ENCODE measurements around the gene WDR18. TPM values are rescaled to one million over a fixed set of nuclear protein-coding genes. Genes with fewer than 3 reads are reported as not detected.

Gene WDR18
- total RNA-seq, 4 donors from 2014 or later, result 9.9 to 30.3 (median 28.4) TPM

DNA sequence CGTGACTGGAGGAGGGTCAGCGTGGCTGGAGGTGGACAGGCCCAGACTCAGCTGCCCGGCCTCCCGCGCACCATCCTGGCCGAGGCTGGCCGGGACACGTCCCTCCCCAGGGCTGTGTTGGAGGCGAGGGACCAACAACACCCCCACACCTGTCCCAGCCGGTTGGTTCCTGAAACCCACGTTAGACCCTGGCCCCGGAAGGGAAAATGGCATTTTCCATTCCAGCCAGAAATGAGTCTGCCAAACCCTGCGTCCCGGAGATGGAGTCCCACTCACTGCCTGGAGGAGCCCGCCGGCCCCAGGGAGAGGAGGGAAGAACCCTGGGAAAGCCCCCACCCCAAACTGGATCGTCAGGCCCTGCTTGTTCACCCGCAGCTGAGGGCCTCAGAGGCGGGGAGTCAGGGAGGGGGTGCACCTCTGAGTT, 4.8 kb upstream of the WDR18 start:
- Histone ChIP-seq H3K4me3 (no peak overlapping the region), H3K36me3 (no peaks in the 10 kb centered on the region), H3K27ac (replicated peaks in 1 of 4) (no peak overlapping the region), H3K9me3 (no peaks in the 10 kb centered on the region), H3K27me3 (peaks cover 0 to 16% (median 2%) of the 10 kb centered on the region in 4 donors), H3K4me1 (peaks cover 16 to 27% (median 20%) of the 10 kb centered on the region in 4 donors)
- no peak for DNase-seq (ENCODE audit: extremely low spot score)
- 87% methylated on average over 5 of the region's 19 CpGs for WGBS
- intact Hi-C loops (cut with DNase I), result loop anchor here (5.0 kb wide), 1 partner anchor 37 kb away; no protein-coding TSS in a partner anchor
- TF ChIP-seq POLR2AphosphoS5 (IDR thresholded peaks at IDR 0.05) (no peak), POLR2A (IDR thresholded peaks at IDR 0.05; ENCODE audit: low read depth) (no peak), EP300 (IDR thresholded peaks at IDR 0.05) (no peak)
- TF ChIP-seq, protein P1, sequence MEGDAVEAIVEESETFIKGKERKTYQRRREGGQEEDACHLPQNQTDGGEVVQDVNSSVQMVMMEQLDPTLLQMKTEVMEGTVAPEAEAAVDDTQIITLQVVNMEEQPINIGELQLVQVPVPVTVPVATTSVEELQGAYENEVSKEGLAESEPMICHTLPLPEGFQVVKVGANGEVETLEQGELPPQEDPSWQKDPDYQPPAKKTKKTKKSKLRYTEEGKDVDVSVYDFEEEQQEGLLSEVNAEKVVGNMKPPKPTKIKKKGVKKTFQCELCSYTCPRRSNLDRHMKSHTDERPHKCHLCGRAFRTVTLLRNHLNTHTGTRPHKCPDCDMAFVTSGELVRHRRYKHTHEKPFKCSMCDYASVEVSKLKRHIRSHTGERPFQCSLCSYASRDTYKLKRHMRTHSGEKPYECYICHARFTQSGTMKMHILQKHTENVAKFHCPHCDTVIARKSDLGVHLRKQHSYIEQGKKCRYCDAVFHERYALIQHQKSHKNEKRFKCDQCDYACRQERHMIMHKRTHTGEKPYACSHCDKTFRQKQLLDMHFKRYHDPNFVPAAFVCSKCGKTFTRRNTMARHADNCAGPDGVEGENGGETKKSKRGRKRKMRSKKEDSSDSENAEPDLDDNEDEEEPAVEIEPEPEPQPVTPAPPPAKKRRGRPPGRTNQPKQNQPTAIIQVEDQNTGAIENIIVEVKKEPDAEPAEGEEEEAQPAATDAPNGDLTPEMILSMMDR (IDR thresholded peaks at IDR 0.05), result no peak

DNA sequence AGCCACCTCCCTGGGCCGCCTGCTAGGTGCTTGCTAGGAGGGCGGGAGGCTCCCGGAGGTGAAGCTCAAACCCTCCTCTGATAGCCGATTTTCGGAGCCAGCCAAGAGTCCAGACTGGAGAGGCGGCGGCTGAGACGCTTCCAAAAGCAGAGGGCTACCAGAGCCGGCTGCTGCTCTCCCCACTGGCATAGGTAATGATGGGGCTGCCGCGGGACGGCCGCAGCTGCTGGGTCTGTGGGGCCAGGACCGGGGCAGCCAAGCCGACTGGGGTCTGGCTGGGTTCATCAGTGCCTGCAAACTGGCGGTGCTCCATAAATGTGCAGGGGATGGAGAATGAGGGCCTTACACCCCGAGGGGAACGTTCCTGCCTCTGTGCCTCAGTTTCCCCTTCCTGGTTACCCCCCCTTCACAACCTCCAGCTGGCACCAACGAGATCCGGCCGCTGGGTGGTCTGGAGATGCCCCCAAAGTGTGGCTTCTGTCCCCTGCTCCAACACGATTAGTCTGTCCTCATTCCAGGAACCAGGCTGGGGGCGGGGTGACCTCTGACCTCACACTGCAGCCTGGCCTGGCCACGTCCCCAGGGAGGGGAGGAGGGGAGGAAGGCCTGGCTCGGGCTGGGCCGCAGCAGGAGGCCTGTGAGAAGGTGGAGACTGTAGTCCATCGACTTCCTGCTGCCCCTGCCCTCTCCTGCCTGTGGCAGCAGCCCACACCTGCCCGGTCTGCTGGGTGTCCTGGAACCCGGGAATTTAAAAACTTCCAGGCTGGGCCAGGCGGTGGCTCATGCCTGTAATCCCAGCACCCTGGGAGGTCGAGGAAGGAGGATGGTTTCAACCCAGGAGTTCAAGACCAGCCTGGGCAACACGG, 3.8 kb upstream of the WDR18 start:
- no peak overlapping the region for H3K27ac ChIP-seq (replicated peaks in 1 of 4)
- intact Hi-C loops (cut with DNase I), result loop anchor here (5.0 kb wide), 2 partner anchors 118 to 213 kb away; no protein-coding TSS in a partner anchor
- WGBS, result 32% methylated on average over 20 of the region's 32 CpGs
- no peak for DNase-seq (ENCODE audit: extremely low spot score)
- H3K27me3 ChIP-seq, result peaks cover 0 to 16% (median 2%) of the 10 kb centered on the region in 4 donors
- no peaks in the 10 kb centered on the region for H3K36me3 ChIP-seq
- TF ChIP-seq POLR2A (IDR thresholded peaks at IDR 0.05; ENCODE audit: low read depth) (no peak), EP300 (IDR thresholded peaks at IDR 0.05) (no peak), POLR2AphosphoS5 (IDR thresholded peaks at IDR 0.05) (no peak)
- TF ChIP-seq, protein P1 (IDR thresholded peaks at IDR 0.05), result no peak
- no peak overlapping the region for H3K4me3 ChIP-seq
- no peaks in the 10 kb centered on the region for H3K9me3 ChIP-seq
- peaks cover 24 to 37% (median 29%) of the 10 kb centered on the region in 4 donors for H3K4me1 ChIP-seq

DNA sequence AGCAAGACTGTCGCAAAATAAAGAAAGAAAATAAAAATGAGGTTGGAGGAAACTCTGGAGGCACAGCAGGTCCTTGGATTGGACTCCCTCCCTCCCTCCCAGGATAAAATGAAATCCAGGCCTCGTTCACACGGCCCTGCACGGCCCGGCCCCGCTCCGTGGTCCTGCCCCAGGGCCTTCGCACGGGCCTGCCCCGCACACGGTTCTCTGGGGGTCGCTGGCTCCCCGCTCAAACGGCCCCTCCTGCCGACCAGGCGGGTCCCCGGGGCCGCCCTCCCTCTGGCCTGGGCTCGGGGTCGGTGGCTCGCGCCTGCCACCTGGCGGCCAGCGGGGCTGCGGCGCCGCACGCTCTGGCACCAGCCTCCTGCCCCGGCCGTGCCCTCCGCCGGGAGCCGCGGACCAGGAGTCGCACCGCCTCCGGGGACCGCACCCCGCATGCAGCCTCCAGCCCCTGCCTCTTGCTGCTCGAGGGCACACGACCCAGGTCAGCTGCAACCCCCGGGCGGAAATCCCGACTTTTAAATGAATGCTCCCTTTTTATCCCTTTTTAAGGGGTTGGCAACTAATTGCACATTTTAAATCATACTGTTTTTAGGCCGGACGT, 1.5 kb upstream of the WDR18 start:
- peaks cover 0 to 16% (median 2%) of the 10 kb centered on the region in 4 donors for H3K27me3 ChIP-seq
- H3K36me3 ChIP-seq, result peaks cover 0 to 22% (median 16%) of the 10 kb centered on the region in 4 donors
- 2% methylated on average over 25 of the region's 46 CpGs for WGBS
- TF ChIP-seq EP300 (IDR thresholded peaks at IDR 0.05), result no peak
- peak in 1 of 2 donors; percentile 20 for TF ChIP-seq POLR2AphosphoS5 (IDR thresholded peaks at IDR 0.05)
- no peak for TF ChIP-seq POLR2A (IDR thresholded peaks at IDR 0.05; ENCODE audit: low read depth)
- TF ChIP-seq, protein P1 (IDR thresholded peaks at IDR 0.05), result peak in 2 of 3 experiments; percentile 98
- no peaks in the 10 kb centered on the region for H3K9me3 ChIP-seq
- H3K4me1 ChIP-seq, result peaks cover 24 to 43% (median 32%) of the 10 kb centered on the region in 4 donors
- H3K4me3 ChIP-seq, result peak overlapping the region; percentile 43 to 57 (median 45)
- no peak for DNase-seq (ENCODE audit: extremely low spot score)
- H3K27ac ChIP-seq (replicated peaks in 1 of 4), result peak overlapping the region; percentile 84 to 88 (median 87)
- intact Hi-C loops (cut with DNase I), result loop anchor here (1.0 to 5.0 kb wide), 3 partner anchors 60 to 215 kb away; no protein-coding TSS in a partner anchor

DNA sequence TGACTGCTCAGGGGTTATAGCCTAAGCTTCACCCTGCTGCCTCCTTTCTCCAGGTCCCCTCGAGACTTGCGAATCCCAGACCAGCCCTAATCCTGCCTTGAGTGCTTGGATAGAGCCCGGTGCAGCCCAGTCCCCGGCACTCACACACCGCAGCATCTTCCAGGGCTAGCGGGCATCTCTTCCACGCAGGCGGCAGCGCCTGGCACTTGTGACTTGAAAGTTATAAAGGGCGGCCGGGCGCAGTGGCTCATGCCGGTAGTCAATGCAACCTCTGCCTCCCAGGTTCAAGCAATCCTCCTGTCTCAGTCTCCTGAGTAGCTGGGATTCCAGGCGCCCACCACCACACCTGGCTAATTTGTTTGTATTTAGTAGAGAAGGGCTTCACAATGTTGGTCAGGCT, 1.9 kb downstream of the WDR18 start:
- Histone ChIP-seq H3K27me3 (no peaks in the 10 kb centered on the region), H3K27ac (replicated peaks in 1 of 4) (no peak overlapping the region), H3K4me3 (no peak overlapping the region), H3K9me3 (no peaks in the 10 kb centered on the region), H3K36me3 (peaks cover 10 to 50% (median 43%) of the 10 kb centered on the region in 4 donors), H3K4me1 (peaks cover 24 to 42% (median 34%) of the 10 kb centered on the region in 4 donors)
- intact Hi-C loops (cut with DNase I), result no loop called here
- WGBS, result 91% methylated on average over 11 of the region's 14 CpGs
- DNase-seq (ENCODE audit: extremely low spot score), result no peak
- no peak for TF ChIP-seq EP300 (IDR thresholded peaks at IDR 0.05)
- TF ChIP-seq POLR2AphosphoS5 (IDR thresholded peaks at IDR 0.05), result no peak
- TF ChIP-seq, protein P1 (IDR thresholded peaks at IDR 0.05), result no peak
- TF ChIP-seq POLR2A (IDR thresholded peaks at IDR 0.05; ENCODE audit: low read depth), result no peak

Measured in esophagus muscularis mucosa (tissue), 4 donors.